Activated naive CD4-positive, alpha-beta T cell treated with anti-CD3 and anti-CD28 coated beads, Interleukin-2, amount 50 U/mL, for 72 hours (primary cell): ENCODE results near the gene CIB2. TPM values are rescaled to one million over a fixed set of nuclear protein-coding genes. Genes with fewer than 3 reads are reported as not detected.

ENCODE experiments used
- total RNA-seq, 2 donors: library from RNA; stranded (reverse); gene quantifications; one replicate each; pipeline ENCODE4 v1.2.3, GENCODE V29; 2022

Gene CIB2
- total RNA-seq, 2 donors from 2014 or later: 1.4 to 1.6 TPM

Other genes starting within 250 kb of the CIB2 start
- 10 to 100 TPM; 55.9 to 82.2 TPM for gene TBC1D2B, start 53.7 kb downstream of the CIB2 start, total RNA-seq
- gene SH2D7, start 38.9 kb downstream of the CIB2 start, total RNA-seq: not detected
- 100 to 1,000 TPM; 131 to 138 TPM for gene IDH3A, start 17.9 kb upstream of the CIB2 start, total RNA-seq
- gene ACSBG1, start 103.1 kb upstream of the CIB2 start, total RNA-seq: not detected
- 10 to 100 TPM; 39.0 to 57.1 TPM for gene DNAJA4, start 133.1 kb upstream of the CIB2 start, total RNA-seq
- 10 to 100 TPM; 52.3 to 54.1 TPM for gene SKIC8, start 168.2 kb upstream of the CIB2 start, total RNA-seq
- gene CRABP1, start 208.9 kb upstream of the CIB2 start, total RNA-seq: 1 to 10 TPM in 1 of 2 donors, not detected in 1; 1.7 TPM